Effector memory CD8-positive, alpha-beta T cell (primary cell): Measurements from ENCODE around the gene TUBB3.

Experiments
- ATAC-seq: fragments of 150-1000 bp; cut with Tn5 transposase; replicated peaks from 2 replicates; pipeline ENCODE4 v1.10.0; 2021; ENCODE audit warnings: mild to moderate bottlenecking, moderate library complexity
- DNase-seq, 3 experiments: peaks; one replicate each; pipeline ENCODE4 v3.0.0; 2021
- H3K27ac Mint-ChIP-seq, 2 donors: one replicate each; pipeline ENCODE4 v1.8.0; 2022; ENCODE audit warnings: mild to moderate bottlenecking in 2 of 2, mixed read lengths in 2 of 2, moderate library complexity in 2 of 2
- H3K27me3 Mint-ChIP-seq, 2 donors: one replicate each; pipeline ENCODE4 v1.8.0; 2022; ENCODE audit warnings: mixed read lengths in 2 of 2
- H3K36me3 Mint-ChIP-seq: one replicate; pipeline ENCODE4 v1.8.0; 2022; ENCODE audit warnings: mild to moderate bottlenecking, moderate library complexity, mixed read lengths; ENCODE audit not compliant: insufficient read depth
- H3K4me1 Mint-ChIP-seq, 2 donors: one replicate each; pipeline ENCODE4 v1.8.0; 2022; ENCODE audit warnings: low read depth in 2 of 2, mixed read lengths in 2 of 2
- H3K4me3 Mint-ChIP-seq, 2 donors: one replicate each; pipeline ENCODE4 v1.8.0; 2022; ENCODE audit warnings: mild to moderate bottlenecking in 2 of 2, mixed read lengths in 2 of 2, moderate library complexity in 2 of 2
- H3K9me3 Mint-ChIP-seq, 2 donors: one replicate each; pipeline ENCODE4 v1.8.0; 2022; ENCODE audit warnings: mixed read lengths in 2 of 2

Gene TUBB3

GRCh38 chr16:89982318-89982717, 59.2 kb downstream of the TUBB3 start:
- DNase-seq: no peak
- Mint-ChIP-seq H3K4me3 (no peak overlapping the region), H3K9me3 (no peaks in the 10 kb centered on the region), H3K4me1 (peaks cover 0 to 3% of the 10 kb centered on the region in 2 donors), H3K27me3 (no peaks in the 10 kb centered on the region), H3K36me3 (peaks cover 77% of the 10 kb centered on the region), H3K27ac (no peak overlapping the region)
- ATAC-seq: no peak

GRCh38 chr16:89983536-89983935, 60.4 kb downstream of the TUBB3 start:
- Mint-ChIP-seq H3K4me3 (no peak overlapping the region), H3K27ac (no peak overlapping the region), H3K27me3 (no peaks in the 10 kb centered on the region), H3K36me3 (peaks cover 84% of the 10 kb centered on the region), H3K4me1 (peaks cover 0 to 3% of the 10 kb centered on the region in 2 donors), H3K9me3 (no peaks in the 10 kb centered on the region)
- no peak for ATAC-seq
- no peak for DNase-seq

GRCh38 chr16:89984216-89984615, 61.1 kb downstream of the TUBB3 start:
- Mint-ChIP-seq H3K27ac (no peak overlapping the region), H3K9me3 (no peaks in the 10 kb centered on the region), H3K36me3 (peaks cover 86% of the 10 kb centered on the region)

GRCh38 chr16:89985219-89985618, 62.1 kb downstream of the TUBB3 start:
- no peak overlapping the region for H3K27ac Mint-ChIP-seq
- H3K4me3 Mint-ChIP-seq: no peak overlapping the region
- ATAC-seq: no peak
- H3K9me3 Mint-ChIP-seq: no peaks in the 10 kb centered on the region
- DNase-seq: no peak
- H3K4me1 Mint-ChIP-seq: no peaks in the 10 kb centered on the region
- no peaks in the 10 kb centered on the region for H3K27me3 Mint-ChIP-seq
- H3K36me3 Mint-ChIP-seq: peaks cover 83% of the 10 kb centered on the region

More at GRCh38 chr16:89984216-89984615, 61.1 kb downstream of the TUBB3 start:
- Mint-ChIP-seq H3K27me3 (no peaks in the 10 kb centered on the region), H3K4me3 (no peak overlapping the region), H3K4me1 (no peaks in the 10 kb centered on the region)
- ATAC-seq: no peak
- no peak for DNase-seq
